T-helper 1 cell treated with Interleukin-12 subunit alpha and Interleukin-12 subunit beta and Interleukin-4 antibody, amounts not matched to agents 30 μg/mL and 1 μg/mL, for 36 hours (primary cell): Measurements from ENCODE around the gene TRAPPC2L.

Experiments used
- H3K27ac Mint-ChIP-seq: one replicate; pipeline ENCODE4 v1.8.0; 2021; ENCODE audit warnings: mild to moderate bottlenecking, mixed read lengths
- H3K27me3 Mint-ChIP-seq: one replicate; pipeline ENCODE4 v1.8.0; 2021; ENCODE audit warnings: low read depth, mixed read lengths
- H3K36me3 Mint-ChIP-seq: one replicate; pipeline ENCODE4 v1.8.0; 2021; ENCODE audit warnings: low read depth, mixed read lengths
- H3K4me1 Mint-ChIP-seq: one replicate; pipeline ENCODE4 v1.8.0; 2021; ENCODE audit warnings: low read depth, mixed read lengths
- H3K4me3 Mint-ChIP-seq: one replicate; pipeline ENCODE4 v1.8.0; 2021; ENCODE audit warnings: mild to moderate bottlenecking, moderate library complexity, mixed read lengths
- H3K9me3 Mint-ChIP-seq: one replicate; pipeline ENCODE4 v1.8.0; 2021; ENCODE audit warnings: mixed read lengths

Gene TRAPPC2L

DNA sequence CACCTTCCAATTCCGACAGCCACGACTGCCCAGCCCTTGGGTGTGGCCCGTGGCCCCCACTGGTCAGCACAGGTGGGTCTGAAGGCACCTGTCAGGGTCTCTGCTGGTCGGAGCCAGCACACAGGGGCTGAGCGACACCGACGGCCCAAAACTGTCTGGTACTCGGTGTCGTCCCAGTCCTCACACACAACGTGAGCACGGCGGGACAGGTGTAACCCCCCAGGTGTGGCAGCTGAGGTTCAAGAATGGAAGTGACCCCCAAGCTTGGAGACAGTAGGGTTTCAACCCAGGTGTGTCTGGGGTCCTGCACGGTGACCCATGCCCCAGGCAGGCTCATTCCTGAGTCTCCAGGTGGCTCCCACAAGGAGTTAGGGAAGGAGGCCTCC lies 1.2 kb upstream of the TRAPPC2L start:
- Mint-ChIP-seq H3K9me3 (no peaks in the 10 kb centered on the region), H3K36me3 (peaks cover 7% of the 10 kb centered on the region), H3K4me1 (peaks cover 18% of the 10 kb centered on the region), H3K27me3 (no peaks in the 10 kb centered on the region), H3K27ac (no peak overlapping the region), H3K4me3 (peak overlapping the region; percentile 77)

DNA sequence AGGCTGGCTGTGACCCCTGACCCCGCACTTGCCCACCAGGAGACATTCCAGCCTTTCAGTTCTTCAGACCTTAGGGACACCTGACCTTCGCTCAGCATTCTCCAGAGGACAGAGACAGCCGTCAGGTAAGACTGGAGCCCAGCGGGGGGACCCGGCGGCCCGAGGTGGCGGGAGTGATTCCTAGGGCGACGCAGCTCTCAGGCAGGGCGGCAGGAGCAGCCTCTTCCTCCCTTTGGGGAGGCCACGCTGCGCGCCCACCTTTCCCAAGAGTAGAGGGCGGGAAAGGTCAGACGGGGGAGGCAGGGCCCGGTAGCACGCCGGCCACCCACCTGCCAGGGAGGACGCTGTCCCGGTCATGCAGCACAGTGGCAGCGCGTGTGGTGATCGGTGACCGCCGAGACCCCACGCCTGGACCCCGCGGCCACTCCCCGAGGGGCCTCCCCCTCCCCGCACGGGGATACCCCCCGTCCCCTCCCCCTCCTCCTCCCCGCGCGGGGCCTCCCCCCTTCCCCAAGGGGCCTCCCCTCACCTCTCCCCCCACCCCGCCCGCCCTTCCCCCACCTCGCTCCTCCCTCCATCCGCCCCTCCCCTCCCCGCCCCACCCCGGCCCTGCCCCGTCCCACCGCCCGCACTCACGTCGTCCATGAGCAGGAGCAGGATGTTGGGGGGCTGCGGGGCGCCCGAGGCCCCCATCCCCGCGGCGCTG lies 652 bp upstream of the TRAPPC2L start:
- Mint-ChIP-seq H3K27ac (no peak overlapping the region), H3K4me3 (peak overlapping the region; percentile 99), H3K27me3 (no peaks in the 10 kb centered on the region), H3K4me1 (peaks cover 18% of the 10 kb centered on the region), H3K36me3 (peaks cover 7% of the 10 kb centered on the region), H3K9me3 (no peaks in the 10 kb centered on the region)

DNA sequence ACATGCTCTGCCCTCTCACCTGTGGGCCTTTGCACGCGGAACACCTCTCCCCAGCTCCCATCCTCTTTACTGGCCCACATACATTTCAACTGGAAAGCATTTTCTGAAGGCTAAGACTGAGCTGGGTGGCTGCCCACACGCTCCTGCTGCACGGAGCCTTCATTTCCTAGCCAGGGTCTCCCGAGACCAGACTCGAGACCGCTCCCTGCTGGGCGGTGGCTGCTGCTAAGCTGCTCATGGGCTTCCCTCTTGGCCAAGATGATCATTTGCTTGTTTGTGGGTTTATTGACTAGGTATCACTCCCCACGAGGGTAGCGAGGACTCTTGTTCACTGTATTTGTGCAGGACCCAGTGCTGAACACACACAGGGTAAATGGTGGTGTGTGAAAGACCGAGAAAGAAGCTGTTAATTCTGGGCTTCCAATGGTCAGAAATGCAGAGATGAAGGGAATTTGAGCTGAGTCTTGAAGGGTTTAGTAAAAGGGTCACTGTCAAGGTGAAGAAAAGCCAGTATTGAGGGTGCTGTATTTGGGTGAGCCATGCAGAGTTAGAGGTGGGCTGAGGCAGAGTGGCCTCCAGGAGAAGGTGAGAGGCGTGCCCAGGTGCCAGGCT lies 907 bp downstream of the TRAPPC2L start:
- H3K36me3 Mint-ChIP-seq, result peaks cover 7% of the 10 kb centered on the region
- peak overlapping the region; percentile 99 for H3K4me3 Mint-ChIP-seq
- no peaks in the 10 kb centered on the region for H3K9me3 Mint-ChIP-seq

DNA sequence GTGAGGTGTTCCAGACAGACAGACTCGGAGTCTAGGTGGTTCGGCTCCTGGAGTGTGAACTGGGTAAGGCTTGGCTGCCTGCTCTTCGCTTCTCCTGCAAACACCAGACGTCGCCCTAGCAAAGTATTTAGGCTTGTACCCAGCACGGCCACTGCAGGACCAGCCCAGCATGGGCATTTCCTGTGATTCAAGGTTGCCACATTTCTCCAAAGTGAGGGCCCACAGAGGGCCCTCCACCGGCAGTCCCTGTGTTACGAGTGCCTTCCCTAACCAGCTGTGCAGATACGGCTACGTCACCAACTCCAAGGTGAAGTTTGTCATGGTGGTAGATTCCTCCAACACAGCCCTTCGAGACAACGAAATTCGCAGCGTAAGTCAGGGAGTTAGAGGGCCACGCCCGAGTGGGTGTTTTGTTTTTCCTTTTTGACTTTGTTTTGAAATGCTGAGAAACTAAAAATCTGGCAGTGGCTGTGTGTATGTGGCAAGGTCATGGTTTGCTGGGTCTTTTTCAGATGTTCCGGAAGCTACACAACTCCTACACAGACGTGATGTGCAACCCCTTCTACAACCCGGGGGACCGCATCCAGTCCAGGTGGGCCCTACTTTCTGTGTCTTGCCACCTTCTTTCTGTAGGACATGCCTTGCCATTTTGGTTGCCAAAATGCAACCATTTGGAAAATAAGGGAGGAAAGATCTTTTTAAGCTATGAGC lies 2.6 kb downstream of the TRAPPC2L start:
- H3K4me1 Mint-ChIP-seq, result peaks cover 18% of the 10 kb centered on the region
- no peak overlapping the region for H3K27ac Mint-ChIP-seq
- H3K36me3 Mint-ChIP-seq, result peaks cover 7% of the 10 kb centered on the region
- H3K4me3 Mint-ChIP-seq, result no peak overlapping the region
- no peaks in the 10 kb centered on the region for H3K27me3 Mint-ChIP-seq
- no peaks in the 10 kb centered on the region for H3K9me3 Mint-ChIP-seq

More for the DNA sequence above, 907 bp downstream of the TRAPPC2L start:
- peak overlapping the region; percentile 91 for H3K27ac Mint-ChIP-seq
- H3K4me1 Mint-ChIP-seq, result peaks cover 18% of the 10 kb centered on the region
- no peaks in the 10 kb centered on the region for H3K27me3 Mint-ChIP-seq

DNA sequence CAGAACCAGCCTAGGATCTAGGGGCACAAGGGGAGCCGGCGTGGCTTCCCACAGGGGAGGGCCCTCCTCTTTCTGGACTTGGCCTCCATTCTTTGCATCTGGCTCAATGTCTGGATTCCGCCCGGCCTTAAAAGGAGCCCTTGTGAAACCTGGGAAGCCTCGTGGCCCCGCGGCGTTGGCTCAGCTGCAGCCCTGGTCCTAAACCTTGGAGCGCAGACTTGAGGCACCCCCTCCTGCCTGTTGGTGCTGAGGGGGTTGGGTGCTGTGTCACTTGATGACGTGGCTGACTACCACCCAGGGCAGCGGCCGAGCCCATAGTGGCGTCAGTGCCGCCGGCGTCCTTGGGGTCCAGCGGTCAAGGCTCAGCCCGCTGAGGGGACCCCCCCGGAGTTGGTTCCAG lies 4.4 kb downstream of the TRAPPC2L start:
- Mint-ChIP-seq H3K36me3 (peaks cover 7% of the 10 kb centered on the region), H3K4me1 (peaks cover 11% of the 10 kb centered on the region), H3K4me3 (no peak overlapping the region), H3K9me3 (no peaks in the 10 kb centered on the region), H3K27me3 (no peaks in the 10 kb centered on the region), H3K27ac (no peak overlapping the region)

DNA sequence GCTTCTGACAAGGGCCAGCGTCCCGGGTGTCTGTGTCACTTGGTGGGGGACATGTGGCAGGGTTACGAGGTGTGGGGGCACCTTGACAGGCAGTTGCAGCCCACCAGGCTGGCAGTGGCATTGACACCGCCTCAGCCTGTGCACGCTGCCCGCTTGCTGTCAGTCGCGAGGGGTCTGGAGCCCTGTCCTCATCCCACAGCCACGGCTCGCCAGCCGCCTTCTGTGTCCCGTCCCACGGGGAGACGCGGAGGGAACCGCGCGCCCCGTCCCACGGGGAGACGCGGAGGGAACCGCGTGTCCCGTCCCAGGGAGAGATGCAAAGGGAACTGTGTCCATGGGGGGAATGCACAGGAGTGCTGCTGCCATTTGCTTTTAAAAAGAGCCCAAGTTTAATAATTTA lies 6.0 kb downstream of the TRAPPC2L start:
- H3K27me3 Mint-ChIP-seq, result no peaks in the 10 kb centered on the region
- H3K4me3 Mint-ChIP-seq, result no peak overlapping the region
- H3K9me3 Mint-ChIP-seq, result no peaks in the 10 kb centered on the region
- H3K27ac Mint-ChIP-seq, result no peak overlapping the region
- peaks cover 7% of the 10 kb centered on the region for H3K4me1 Mint-ChIP-seq
- peaks cover under 1% of the 10 kb centered on the region for H3K36me3 Mint-ChIP-seq

DNA sequence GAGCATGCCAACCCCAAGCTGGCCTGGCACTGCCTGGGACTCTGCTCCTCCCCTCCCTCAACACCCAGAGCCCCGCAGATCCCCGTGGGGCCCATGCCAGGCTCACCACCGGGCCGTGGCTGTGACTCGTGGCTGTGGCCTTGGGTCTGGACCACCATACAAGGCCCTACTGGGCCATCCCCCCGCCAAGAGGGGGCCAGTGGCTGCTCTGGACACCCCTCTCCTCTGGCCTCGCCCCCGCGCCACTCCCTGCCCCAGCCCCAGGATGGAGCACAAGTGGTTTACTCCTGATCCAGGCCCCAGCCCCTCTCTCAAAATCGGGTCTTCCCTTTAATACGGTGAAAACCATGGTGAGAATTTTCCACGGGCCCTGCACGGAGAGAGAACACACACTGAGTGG lies 6.5 kb downstream of the TRAPPC2L start:
- Mint-ChIP-seq H3K36me3 (no peaks in the 10 kb centered on the region), H3K4me1 (peaks cover 2% of the 10 kb centered on the region), H3K27me3 (no peaks in the 10 kb centered on the region), H3K9me3 (no peaks in the 10 kb centered on the region), H3K4me3 (no peak overlapping the region), H3K27ac (no peak overlapping the region)

DNA sequence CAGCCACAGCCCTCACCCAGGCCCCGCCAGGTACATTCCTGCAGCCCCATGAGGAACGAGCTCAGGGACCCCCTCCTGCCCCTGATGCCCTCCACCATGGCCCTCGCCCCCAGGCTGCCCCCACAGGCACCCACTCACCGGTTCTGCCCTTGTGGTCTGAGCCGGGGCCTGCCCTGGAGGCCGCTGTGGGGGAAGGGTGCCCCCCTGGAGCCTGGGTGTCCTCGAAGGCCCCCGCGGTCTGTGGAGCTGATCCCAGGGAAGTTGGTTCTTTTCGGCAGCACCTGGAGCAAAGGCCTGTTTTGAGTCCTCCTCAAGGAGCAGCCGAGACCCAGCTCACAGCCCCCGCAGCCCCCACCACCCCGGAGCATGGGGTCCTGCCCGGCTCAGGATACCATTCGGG lies 7.2 kb downstream of the TRAPPC2L start:
- H3K4me1 Mint-ChIP-seq, result no peaks in the 10 kb centered on the region
- H3K9me3 Mint-ChIP-seq, result no peaks in the 10 kb centered on the region
- no peaks in the 10 kb centered on the region for H3K36me3 Mint-ChIP-seq
- H3K27ac Mint-ChIP-seq, result no peak overlapping the region
- H3K27me3 Mint-ChIP-seq, result no peaks in the 10 kb centered on the region
- no peak overlapping the region for H3K4me3 Mint-ChIP-seq

DNA sequence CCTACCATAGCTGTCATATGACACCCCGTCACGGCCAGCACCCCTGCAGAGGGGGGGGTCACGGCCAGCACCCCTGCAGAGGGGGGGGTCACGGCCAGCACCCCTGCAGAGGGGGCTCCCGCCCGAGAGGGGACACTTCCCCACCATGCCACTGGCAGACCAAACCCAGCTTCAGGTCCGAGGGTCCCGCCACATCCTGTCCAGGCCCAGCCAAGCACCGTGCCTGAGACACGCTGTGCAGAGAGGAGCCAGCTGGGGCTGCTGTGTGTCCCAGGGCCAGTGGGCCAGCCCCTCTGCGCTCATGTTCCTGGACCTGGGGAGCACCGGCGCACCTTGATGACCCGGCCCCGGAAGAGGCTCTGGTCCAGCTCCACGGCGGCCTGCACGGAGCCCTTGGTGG lies 7.6 kb downstream of the TRAPPC2L start:
- Mint-ChIP-seq H3K4me3 (no peak overlapping the region), H3K27ac (no peak overlapping the region), H3K36me3 (no peaks in the 10 kb centered on the region), H3K4me1 (no peaks in the 10 kb centered on the region), H3K9me3 (no peaks in the 10 kb centered on the region), H3K27me3 (no peaks in the 10 kb centered on the region)

DNA sequence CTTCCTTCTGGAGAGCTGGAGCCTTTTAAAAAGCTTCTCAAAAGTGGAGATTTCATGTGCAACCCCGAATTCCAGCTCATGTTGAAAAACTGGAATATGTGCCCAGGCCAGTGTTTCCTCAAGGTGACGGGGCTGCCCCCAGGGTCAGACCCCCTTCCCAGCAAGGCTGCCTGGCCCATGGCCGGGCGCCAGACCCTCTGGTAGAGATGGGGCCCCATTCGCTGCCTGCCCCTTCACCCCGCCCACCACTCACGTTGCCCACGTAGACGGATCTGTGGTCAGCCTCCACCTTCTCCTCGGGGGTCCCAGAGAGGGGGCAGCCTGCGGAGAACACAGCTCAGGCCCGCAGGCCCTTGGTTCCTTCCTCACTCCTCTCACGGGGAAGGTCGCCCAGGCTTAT lies 8.4 kb downstream of the TRAPPC2L start:
- H3K4me3 Mint-ChIP-seq, result no peak overlapping the region
- no peaks in the 10 kb centered on the region for H3K4me1 Mint-ChIP-seq
- H3K36me3 Mint-ChIP-seq, result no peaks in the 10 kb centered on the region
- H3K27ac Mint-ChIP-seq, result no peak overlapping the region
- H3K27me3 Mint-ChIP-seq, result no peaks in the 10 kb centered on the region
- H3K9me3 Mint-ChIP-seq, result no peaks in the 10 kb centered on the region

DNA sequence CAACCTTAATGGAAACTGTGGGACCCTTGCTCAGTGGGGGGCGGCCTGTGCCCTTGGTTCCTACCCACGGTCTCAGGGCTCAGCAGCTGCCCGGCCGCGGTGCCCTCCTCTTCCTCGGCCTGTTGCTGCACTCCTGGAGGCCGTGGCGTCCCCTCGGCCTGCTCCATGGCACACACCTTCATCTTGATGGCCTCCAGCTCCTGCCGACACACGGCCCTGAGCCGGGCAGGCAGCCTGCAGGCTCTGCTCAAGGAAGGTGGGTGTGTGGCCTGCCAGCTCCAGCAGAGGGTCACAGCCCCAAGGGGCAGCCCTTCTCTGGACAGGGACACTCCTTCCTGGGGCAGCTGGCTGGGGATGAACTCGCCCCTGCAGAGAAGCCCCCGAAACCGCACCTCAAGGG lies 8.8 kb downstream of the TRAPPC2L start:
- H3K4me3 Mint-ChIP-seq, result no peak overlapping the region
- H3K36me3 Mint-ChIP-seq, result no peaks in the 10 kb centered on the region
- no peaks in the 10 kb centered on the region for H3K4me1 Mint-ChIP-seq
- no peaks in the 10 kb centered on the region for H3K9me3 Mint-ChIP-seq
- H3K27ac Mint-ChIP-seq, result no peak overlapping the region
- H3K27me3 Mint-ChIP-seq, result peaks cover 1% of the 10 kb centered on the region

DNA sequence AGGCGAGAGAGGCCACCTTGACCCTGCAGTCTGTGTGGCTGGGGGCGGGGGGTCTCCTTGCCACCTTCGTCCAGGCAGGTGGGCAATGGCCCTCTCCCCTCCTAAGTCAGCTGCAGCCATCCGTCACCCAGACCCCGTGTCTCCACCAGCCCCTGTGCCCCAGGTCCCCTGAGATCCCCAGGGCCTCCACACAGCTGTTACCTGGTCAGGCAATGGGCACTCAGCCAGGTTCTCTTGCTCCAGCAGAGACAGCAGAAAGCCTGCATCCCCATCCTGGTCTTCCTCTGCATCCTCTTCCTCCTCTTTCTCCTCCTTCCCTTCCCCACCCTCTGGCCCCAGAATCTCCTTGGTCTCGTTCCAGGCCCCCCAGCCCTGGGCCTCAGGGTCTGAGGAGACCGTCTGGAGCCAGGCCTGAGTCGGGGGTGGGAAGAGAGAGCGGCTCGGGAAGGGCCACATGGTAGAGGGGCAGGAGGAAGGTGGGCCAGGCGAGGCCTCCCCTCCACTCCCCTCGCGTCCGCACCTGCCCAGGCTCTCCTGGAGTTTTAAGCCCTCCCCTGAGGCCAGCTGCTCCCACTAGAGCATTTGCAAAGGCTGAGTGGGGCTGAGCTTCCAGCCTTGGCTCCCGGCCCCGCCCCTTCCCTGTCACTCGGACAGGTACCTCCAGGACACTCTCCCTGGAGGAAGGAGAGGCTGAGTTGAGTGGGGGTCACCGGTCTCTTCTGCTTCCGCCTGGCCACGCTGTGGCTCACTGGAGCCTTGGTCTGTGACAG lies 9.4 kb downstream of the TRAPPC2L start, which contains the start of gene PABPN1L:
Gene PABPN1L (minus strand): TSS at position 510 of the 770 bp plus-strand sequence. CDS start 54 bp downstream, at position 456.
- Mint-ChIP-seq H3K36me3 (no peaks in the 10 kb centered on the region), H3K4me1 (peaks cover 2% of the 10 kb centered on the region), H3K4me3 (no peak within 1 kb of the TSS), H3K9me3 (no peaks in the 10 kb centered on the region), H3K27ac (no peak within 1 kb of the TSS), H3K27me3 (peaks cover 3% of the 10 kb centered on the region)

DNA sequence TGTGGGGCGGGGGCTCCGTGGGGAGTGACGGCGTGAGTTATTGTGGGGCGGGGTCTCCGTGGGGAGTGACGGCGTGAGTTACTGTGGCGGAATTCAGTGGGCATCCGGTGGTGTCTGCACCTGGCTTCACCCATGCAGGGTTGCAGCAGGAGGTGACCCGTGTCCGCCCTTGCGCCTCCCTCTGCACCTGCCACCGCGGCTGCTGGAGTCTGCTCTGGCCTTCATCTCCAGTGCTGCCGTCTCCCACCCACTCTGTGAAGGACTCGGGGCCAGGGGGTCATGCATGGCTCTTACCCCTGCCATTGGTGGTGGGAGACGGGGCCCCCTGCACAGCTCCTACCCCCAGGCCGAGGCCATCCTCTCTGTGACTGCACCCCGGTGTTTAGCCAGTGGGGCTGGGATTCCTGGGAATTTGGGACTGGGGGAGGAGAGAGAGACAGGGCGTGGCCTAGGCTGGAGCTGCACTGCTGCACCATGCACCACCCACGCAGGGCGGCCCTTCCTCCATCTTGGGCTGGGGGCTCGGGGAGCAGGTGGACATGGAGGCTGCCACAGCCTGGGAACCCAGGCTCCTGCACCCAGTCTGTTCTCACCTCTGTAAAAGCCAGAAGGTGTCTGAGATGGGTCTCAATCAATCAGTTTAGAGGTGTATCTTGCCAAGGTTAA lies 10.8 kb downstream of the TRAPPC2L start:
- no peaks in the 10 kb centered on the region for H3K36me3 Mint-ChIP-seq
- H3K4me3 Mint-ChIP-seq, result no peak overlapping the region
- H3K27me3 Mint-ChIP-seq, result peaks cover 3% of the 10 kb centered on the region
- no peak overlapping the region for H3K27ac Mint-ChIP-seq
- H3K9me3 Mint-ChIP-seq, result no peaks in the 10 kb centered on the region
- peaks cover 2% of the 10 kb centered on the region for H3K4me1 Mint-ChIP-seq
